ENCODE data around the gene ZFAND2B.
"Not testable (repeated sequence)": the region's sequence is repeated elsewhere in the genome, so short reads cannot be mapped to it uniquely, and the experiment has no call there.

Gene ZFAND2B

GRCh38 chr2:219175928-219176817 is 30.4 kb upstream of the ZFAND2B start:
- peak; percentile 71 for DNase-seq

- DNase-seq: peak; percentile 84
Observed at GRCh38 chr2:219176818-219177551, 29.6 kb upstream of the ZFAND2B start, which contains the start of gene CNPPD1. Gene CNPPD1, minus strand, starts transcription at chr2:219176925. Its CDS starts 97 bp downstream, at chr2:219176828.

DNA sequence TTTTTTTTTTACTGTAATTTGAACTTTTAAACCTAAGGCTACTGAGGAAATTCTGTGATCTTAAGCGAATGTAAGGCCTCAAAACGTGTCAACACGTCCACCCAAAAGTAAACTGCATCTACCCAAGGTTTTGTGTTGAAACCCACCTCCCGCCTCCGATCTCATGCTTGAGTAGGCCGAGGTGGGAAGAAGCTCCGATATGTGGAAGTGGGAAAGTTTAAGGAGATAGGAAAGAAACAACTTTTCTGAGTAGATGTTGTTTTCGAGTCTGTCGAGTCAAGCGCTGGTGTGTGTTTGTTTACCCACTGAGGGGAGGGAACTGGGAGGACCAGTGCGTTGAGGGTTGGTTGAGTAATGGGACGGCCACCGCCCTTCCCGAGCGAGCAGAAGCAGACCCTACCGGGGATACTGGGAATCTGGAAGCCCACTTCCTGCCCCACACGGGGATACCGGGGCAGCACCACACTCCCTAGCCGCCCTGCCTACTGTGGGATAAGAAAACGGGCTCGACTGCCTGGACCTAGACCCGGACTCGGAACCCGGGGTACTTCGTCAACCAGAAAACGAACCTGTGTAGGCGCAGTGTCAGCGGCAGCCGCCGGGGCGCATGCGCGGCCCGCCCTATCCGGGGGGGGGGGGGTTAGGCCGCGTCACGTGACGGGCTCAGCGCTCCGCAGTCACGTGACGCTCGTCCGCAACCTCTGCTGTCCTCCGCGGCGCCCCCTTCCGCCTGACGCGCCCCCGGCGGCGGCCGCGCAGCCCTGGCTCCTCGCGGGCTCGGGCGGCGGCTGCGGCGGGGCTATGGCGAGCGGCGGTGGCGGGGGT is 28.8 kb upstream of the ZFAND2B start, which contains the start of gene RETREG2:
Gene RETREG2, plus strand, starts transcription at position 724 of the 825 bp plus-strand sequence. Its CDS starts 78 bp downstream, at position 802.
- peak; percentile 86 for DNase-seq

DNA sequence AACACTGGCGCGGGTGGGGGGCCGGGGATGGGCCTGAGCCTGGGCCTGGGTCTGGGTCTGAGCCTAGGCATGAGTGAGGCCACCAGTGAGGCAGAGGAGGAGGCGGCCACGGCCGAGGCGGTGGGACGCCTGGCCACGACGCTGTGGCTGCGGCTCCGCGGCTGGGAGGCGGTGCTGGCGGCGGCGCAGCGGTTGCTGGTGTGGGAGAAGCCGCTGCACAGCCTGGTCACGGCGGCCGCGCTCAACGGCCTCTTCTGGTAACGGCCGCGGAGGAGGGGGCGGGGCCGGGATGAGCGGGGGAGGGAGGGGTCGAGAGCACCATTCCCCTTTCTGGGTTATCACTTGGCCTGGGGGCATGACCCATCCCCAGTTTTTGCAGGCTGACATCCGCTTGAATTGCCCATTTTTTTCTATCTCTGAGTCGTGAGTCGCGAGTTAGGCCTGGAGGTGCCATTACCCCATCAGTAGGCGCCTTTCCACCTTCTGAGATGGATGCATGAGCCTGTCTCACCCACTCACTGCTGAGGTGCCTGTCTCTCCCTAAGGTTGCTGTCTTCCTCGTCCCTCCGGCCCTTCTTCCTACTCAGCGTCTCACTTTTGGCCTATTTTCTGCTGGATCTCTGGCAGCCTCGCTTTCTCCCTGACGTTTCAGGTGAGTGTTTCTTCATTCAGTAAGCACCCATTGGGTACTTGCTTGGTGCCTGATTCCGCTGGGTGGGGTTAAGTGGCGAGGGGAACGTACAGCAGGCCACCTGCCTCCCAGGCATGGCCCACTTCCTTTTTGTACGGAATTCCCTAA is 28.0 kb upstream of the ZFAND2B start:
- DNase-seq: no peak

- no peak for DNase-seq
Observed at GRCh38 chr2:219179601-219180465, 26.7 kb upstream of the ZFAND2B start.

- no peak for DNase-seq
Observed at GRCh38 chr2:219180961-219181360, 25.6 kb upstream of the ZFAND2B start.

- DNase-seq: no peak
Observed at GRCh38 chr2:219181531-219181930, 25.1 kb upstream of the ZFAND2B start.

DNA sequence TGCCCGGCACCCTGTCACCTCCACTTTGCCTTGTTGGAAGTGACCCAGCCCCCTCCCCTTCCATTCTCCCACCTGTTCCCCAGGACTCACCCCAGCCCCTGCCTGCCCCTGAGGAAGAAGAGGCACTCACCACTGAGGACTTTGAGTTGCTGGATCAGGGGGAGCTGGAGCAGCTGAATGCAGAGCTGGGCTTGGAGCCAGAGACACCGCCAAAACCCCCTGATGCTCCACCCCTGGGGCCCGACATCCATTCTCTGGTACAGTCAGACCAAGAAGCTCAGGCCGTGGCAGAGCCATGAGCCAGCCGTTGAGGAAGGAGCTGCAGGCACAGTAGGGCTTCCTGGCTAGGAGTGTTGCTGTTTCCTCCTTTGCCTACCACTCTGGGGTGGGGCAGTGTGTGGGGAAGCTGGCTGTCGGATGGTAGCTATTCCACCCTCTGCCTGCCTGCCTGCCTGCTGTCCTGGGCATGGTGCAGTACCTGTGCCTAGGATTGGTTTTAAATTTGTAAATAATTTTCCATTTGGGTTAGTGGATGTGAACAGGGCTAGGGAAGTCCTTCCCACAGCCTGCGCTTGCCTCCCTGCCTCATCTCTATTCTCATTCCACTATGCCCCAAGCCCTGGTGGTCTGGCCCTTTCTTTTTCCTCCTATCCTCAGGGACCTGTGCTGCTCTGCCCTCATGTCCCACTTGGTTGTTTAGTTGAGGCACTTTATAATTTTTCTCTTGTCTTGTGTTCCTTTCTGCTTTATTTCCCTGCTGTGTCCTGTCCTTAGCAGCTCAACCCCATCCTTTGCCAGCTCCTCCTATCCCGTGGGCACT is 24.0 kb upstream of the ZFAND2B start:
- DNase-seq: no peak

- no peak for DNase-seq
Observed at GRCh38 chr2:219183151-219183772, 23.3 kb upstream of the ZFAND2B start.

GRCh38 chr2:219184121-219184520 is 22.5 kb upstream of the ZFAND2B start:
- no peak for DNase-seq

GRCh38 chr2:219186754-219187456 is 19.7 kb upstream of the ZFAND2B start:
- DNase-seq: no peak

DNA sequence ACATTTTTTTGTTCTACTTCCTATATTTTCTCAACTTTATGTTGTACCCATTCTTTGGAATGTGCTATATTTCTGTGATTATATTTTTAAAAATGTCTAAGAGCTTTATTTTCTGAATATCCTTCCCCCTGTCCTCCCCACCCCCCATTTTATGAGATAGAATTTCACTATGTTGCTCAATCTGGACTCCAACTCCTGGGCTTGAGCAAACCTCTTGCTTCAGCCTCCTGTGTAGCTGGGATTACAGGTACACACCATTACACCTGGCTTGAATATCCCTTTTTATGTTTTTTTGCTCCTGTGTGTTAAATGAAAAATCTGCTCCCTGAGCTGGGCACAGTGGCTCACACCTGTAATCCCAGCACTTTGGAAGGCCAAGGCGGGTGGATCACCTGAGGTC is 9.2 kb upstream of the ZFAND2B start:
- DNase-seq: no peak

DNA sequence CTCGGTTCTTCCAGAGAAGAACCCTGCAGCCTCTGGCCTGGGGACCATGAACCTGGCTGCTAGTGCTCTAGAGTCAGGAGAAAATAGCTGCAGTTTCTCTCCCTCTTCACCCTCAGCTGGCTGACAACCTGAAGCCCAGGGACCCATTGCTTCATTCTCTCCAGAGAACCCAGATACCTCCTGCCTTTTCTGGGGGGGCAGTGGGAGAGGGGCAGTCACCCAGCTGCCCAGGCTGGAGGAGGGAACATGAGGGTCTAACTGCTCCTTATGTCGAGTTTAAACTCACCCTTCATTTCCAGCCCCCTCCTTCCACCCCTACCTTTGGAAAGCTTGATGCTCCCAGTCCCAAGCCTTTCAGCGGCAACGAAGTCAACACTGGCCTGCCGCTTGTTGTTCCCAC is 7.6 kb upstream of the ZFAND2B start:
- DNase-seq: no peak

DNA sequence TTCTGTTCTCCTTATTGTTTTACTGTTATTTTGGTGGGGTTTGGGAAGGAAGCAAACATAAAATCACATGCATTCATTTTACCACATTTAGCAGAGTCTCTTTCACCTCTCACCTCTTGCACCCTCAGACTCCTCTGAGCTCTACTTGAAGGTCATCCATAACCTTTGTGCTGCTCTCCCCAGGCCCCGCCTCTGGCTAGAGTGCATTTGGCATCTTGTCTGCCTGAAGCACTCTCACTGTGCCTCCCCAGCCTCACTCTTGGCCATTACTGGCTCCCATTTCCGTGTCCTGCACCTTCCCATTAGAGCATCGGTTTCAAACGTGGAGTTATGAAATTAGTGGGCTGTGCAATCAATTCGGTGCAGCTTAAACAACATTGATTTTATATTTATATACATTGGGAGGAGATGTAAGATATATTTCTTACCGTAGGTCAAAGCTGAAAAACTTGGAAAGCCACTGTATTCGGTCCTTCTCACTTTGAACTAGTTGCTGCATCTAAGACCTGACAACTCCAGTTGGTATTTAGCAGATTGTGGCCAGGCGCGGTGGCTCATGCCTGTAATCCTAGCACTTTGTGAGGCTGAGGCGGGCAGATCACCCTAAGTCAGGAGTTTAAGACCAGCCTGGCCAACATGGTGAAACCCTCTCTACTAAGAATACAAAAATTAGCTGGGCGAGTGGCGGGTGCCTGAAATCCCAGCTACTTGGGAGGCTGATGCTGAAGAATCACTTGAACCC is 6.9 kb upstream of the ZFAND2B start:
- DNase-seq: no peak

DNA sequence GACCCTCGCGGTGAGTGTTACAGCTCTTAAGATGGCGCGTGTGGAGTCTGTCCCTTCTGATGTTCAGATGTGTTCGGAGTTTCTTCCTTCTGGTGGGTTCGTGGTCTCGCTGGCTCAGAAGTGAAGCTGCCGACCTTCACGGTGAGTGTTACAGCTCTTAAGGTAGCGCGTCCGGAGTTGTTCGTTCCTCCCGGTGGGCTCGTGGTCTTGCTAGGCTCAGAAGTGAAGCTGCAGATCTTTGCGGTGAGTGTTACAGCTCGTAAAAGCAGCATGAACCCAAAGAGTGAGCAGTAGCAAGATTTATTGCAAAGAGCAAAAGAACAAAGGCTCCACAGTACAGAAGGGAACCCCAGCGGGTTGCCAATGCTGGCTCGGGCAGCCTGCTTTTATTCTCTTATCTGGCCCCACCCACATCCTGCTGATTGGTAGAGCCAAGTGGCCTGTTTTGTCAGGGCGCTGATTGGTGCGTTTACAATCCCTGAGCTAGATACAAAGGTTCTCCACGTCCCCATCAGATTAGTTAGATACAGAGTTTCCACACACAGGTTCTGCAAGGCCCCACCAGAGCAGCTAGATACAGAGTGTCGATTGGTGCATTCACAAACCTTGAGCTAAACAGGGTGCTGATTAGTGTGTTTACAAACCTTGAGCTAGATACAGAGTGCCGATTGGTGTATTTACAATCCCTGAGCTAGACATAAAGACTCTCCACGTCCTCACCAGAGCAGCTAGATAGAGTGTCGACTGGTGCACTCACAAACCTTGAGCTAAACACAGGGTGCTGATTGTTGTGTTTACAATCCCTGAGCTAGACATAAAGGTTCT is 5.9 kb upstream of the ZFAND2B start:
- not testable (repeated sequence) for DNase-seq

- not testable (repeated sequence) for DNase-seq
Observed at GRCh38 chr2:219201331-219201730, 5.3 kb upstream of the ZFAND2B start.
